HG03280 (cell line): ENCODE results near the gene CYGB.

Experiments
- ATAC-seq: cut with Tn5 transposase; IDR thresholded peaks from one replicate; pipeline ENCODE4 v1.9.1; 2021; ENCODE audit warnings: mild to moderate bottlenecking, moderate library complexity; ENCODE audit not compliant: unreplicated experiment

Gene CYGB

GRCh38 chr17:76551685-76552084 lies 14.2 kb upstream of the CYGB start:
- ATAC-seq = no peak

GRCh38 chr17:76550712-76551615 lies 13.5 kb upstream of the CYGB start:
- ATAC-seq = no peak

- no peak for ATAC-seq
These were observed 12.0 kb upstream of the CYGB start for GRCh38 chr17:76549539-76549938.

GRCh38 chr17:76549215-76549518 lies 11.7 kb upstream of the CYGB start:
- ATAC-seq = no peak

GRCh38 chr17:76548378-76549214 lies 11.1 kb upstream of the CYGB start:
- ATAC-seq = no peak

GRCh38 chr17:76547642-76548202 lies 10.2 kb upstream of the CYGB start:
- peak; percentile 11 for ATAC-seq

- peak; percentile 54 for ATAC-seq
These were observed 9.7 kb upstream of the CYGB start for GRCh38 chr17:76547183-76547641.

- ATAC-seq = no peak
These were observed 9.2 kb upstream of the CYGB start for GRCh38 chr17:76546556-76547182.

GRCh38 chr17:76545918-76546555 lies 8.5 kb upstream of the CYGB start:
- no peak for ATAC-seq

- no peak for ATAC-seq
These were observed 7.2 kb upstream of the CYGB start for GRCh38 chr17:76544546-76545365.

GRCh38 chr17:76543826-76544545 lies 6.5 kb upstream of the CYGB start:
- no peak for ATAC-seq

- no peak for ATAC-seq
These were observed 5.9 kb upstream of the CYGB start for GRCh38 chr17:76543482-76543825.

GRCh38 chr17:76542984-76543383 lies 5.5 kb upstream of the CYGB start:
- ATAC-seq = no peak

GRCh38 chr17:76542566-76542971 lies 5.1 kb upstream of the CYGB start:
- no peak for ATAC-seq

GRCh38 chr17:76541739-76542454 lies 4.4 kb upstream of the CYGB start:
- ATAC-seq = no peak

- no peak for ATAC-seq
These were observed 3.1 kb upstream of the CYGB start for GRCh38 chr17:76540381-76541300.

- no peak for ATAC-seq
These were observed 2.2 kb upstream of the CYGB start, which contains the start of gene PRCD for GRCh38 chr17:76539631-76540271. PRCD (plus strand) TSS chr17:76540044; CDS start chr17:76540142, 98 bp downstream.
